KBM-7 (cell line): ENCODE results near the gene DOCK2.

ENCODE experiments used
- DNase-seq: peaks from one replicate; pipeline ENCODE4 v3.0.0-alpha.2; 2015
- in situ Hi-C: fragments of 300-500 bp; cut with MboI; formaldehyde crosslinking; loops from 2 replicates; pipeline ENCODE4 v1.14.3; 2020; ENCODE audit warnings: low sequenced_read_pairs, low pct_unique_long_range_greater_than_20kb, mixed read lengths

DOCK2 gene

GRCh38 chr5:169870211-169870610, 233.1 kb downstream of the DOCK2 start:
- in situ Hi-C loops, result no loop called here

DNA sequence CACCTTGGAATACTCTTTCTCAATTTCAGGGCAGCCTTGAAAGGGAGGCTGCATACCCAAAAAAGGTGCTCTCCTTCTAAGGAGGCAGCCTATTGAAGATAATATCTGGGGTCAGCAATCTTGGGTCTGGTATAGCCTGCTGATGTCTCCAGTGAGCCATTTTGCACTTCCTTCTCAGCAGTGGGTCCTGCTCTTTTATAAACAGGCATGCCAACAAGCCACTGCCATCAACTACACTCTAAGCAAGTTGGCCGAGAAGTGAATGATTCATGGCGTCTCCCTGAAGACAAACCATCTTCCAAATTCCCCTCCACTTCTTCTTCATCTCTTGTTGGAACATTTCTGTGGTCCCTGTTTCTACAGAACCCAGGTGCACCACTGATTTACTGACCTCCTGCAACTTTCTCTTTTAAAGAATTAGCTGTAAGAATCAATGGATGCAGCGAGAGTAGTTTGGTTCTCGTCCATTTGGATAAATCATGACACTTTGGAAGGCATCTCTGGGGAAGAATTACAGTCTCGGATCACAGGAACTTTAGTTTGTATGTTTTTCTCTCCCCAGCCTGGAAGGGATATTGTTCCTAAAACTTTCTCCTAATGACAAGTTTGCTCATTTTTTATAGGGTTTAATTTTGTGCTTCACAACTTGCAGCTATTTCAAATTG, 234.9 kb downstream of the DOCK2 start:
- DNase-seq, result no peak
- in situ Hi-C loops, result no loop called here

More at GRCh38 chr5:169870211-169870610, 233.1 kb downstream of the DOCK2 start:
- DNase-seq, result no peak

GRCh38 chr5:169873642-169874041, 236.6 kb downstream of the DOCK2 start:
- DNase-seq, result no peak
- in situ Hi-C loops, result no loop called here

- in situ Hi-C loops, result no loop called here
- DNase-seq, result no peak
These were observed 237.5 kb downstream of the DOCK2 start for GRCh38 chr5:169874621-169875020.

DNA sequence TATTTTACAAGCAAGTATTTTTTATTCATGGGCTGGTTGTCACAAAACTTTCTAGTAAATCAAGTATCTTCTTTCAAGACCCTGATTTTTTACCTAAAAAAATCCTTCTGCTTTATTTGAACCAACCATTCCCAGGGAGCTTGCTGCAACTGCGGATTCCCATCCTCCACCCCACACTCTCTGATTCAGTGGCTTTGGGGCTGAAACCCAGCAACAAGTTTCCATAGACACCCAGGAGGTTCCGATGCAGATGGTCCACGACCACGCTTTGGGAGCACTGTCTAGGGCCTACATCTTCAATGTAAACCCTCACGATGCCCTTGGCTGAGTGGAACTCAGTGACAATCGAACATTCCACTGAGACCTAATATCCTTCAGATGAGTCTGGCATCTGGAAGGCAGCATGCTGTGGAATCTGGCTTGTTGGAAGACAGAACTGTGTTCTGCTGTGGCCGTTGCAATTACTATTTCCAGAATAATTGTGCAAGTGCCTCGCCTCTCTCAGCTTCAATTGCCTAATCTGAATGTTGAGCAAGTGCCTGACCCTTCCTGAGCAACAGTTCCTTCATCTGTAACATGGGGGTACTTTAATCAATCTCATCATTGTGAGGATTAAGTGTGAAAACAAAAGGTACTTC, 238.1 kb downstream of the DOCK2 start:
- DNase-seq, result no peak

GRCh38 chr5:169875731-169876130, 238.7 kb downstream of the DOCK2 start:
- in situ Hi-C loops, result no loop called here
- no peak for DNase-seq

More for the DNA sequence above, 238.1 kb downstream of the DOCK2 start:
- in situ Hi-C loops, result no loop called here

DNA sequence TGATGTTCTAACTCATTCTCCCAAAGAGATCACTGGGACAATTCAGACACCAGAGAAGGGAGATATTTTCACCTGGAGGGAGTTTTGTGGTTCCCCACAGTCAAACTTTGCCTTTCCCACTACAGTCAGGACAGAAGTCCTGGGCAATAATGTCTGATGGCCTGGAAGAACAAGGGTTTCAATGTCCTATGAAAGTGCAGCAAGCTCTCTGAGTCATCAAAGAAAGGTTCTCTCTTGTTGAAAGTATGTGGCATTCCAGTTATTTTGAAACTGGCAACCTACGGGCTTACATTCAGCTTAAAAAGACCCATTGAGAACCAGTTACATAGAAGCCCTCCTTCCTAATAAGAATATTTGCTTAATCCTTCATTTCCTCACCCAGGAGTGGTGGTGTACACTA, 239.3 kb downstream of the DOCK2 start:
- no peak for DNase-seq
- in situ Hi-C loops, result no loop called here

DNA sequence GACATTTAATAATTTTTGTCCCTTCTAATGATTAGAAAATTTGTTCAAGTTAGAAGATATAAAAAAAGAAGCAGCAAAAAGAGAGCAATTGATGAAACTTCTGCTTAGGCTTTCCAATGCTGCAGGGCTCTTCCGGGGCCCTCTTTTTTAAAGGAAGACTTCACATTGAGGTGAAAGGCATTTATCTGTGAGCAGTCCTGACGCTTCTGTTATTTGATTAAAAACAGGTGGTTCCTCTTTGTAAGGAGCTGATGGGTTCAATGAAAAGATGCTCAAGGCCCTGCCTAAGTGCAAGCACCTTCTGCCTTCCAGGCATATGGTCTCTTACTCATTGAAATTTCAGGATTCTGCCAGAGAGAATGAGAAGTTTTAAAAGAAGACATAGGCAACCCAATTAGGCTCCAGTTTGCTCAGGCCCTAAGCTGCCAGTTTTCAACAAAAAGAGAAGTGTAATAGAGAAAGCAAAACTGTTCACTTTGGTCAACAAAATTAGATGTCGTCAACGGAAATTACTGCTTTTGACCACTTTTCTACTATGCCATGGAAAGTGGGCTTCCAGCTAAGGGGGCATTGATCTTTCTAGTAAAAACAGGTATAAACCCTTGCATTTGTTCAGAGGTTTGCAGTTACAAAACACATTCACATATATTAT, 243.1 kb downstream of the DOCK2 start:
- DNase-seq, result no peak
- in situ Hi-C loops, result no loop called here

GRCh38 chr5:169880785-169881184, 243.7 kb downstream of the DOCK2 start:
- in situ Hi-C loops, result no loop called here

DNA sequence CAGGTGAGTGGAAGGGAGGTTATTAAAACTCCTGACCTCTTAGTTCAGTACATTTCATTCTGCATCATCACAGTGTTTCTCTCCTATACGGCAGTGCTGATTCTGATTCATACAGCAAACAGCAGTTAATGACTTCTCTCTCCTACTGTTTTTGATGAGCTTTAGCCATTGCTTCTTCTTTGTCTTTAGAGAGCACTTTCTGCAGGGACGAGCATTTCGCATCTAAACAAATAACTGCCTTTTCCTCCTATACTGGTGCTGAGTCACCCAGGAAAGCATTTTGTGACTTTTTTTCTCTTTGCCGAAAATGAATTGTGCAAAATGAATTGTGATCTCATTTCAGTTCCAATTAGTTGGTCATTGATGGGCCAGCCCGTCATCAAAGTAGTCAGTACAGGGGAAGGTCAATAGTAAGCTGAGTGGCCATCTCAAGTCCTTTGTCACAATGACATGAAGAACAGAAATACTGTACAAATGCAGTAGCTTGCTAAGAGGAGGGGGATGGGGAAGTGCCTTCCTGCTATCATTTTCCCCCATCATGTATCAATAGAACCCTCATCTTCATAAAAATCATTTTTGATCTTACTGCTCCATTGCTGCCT, 244.7 kb downstream of the DOCK2 start:
- in situ Hi-C loops, result no loop called here
- DNase-seq, result no peak

More at GRCh38 chr5:169880785-169881184, 243.7 kb downstream of the DOCK2 start:
- no peak for DNase-seq

GRCh38 chr5:169886033-169886432, 249.0 kb downstream of the DOCK2 start:
- in situ Hi-C loops, result no loop called here
- no peak for DNase-seq

DNA sequence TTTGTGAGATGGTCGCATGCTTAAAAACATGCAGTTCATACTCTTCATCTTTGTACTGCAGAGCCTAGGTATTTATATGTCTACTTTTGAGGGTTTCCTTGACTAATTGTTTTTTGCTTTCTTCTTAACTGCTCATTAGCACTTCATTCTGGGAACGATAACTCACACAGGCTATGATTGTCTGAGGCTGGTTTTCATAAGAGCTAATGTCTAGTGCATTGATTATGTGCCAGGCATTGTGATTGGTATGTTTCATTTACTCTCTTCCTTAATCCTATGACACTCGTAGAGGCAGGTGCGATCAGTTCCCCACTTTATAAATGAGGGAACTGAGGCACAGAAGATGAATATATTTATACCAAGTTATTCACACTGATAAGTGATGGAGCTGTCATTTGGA, 249.6 kb downstream of the DOCK2 start:
- DNase-seq, result no peak
- in situ Hi-C loops, result no loop called here

GRCh38 chr5:169889572-169889971, 252.5 kb downstream of the DOCK2 start:
- DNase-seq, result no peak
- in situ Hi-C loops, result no loop called here

DNA sequence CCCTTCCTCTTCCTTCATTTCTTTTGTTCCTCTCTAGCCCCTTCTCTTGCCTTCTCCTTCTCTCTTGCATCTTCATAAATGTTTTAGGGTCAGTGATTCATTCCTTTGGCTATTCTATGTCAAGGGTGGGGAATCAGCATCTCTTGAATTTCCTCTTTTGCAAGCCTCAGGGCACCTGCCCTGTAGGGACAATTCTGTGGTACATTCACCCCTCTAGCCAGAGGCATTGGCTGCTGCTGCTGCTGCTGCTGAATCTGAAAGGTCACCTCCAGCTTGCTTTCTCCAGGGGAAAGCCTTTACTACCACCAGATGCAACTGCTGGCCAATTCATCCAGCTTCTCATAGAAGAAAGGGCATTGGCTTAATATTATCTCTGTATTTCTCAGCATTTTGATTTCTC, 255.9 kb downstream of the DOCK2 start:
- in situ Hi-C loops, result no loop called here

GRCh38 chr5:169893571-169893970, 256.5 kb downstream of the DOCK2 start:
- no peak for DNase-seq
- in situ Hi-C loops, result no loop called here

More for the DNA sequence above, 255.9 kb downstream of the DOCK2 start:
- DNase-seq, result no peak

- in situ Hi-C loops, result no loop called here
- no peak for DNase-seq
These were observed 258.9 kb downstream of the DOCK2 start for GRCh38 chr5:169895926-169896325.

DNA sequence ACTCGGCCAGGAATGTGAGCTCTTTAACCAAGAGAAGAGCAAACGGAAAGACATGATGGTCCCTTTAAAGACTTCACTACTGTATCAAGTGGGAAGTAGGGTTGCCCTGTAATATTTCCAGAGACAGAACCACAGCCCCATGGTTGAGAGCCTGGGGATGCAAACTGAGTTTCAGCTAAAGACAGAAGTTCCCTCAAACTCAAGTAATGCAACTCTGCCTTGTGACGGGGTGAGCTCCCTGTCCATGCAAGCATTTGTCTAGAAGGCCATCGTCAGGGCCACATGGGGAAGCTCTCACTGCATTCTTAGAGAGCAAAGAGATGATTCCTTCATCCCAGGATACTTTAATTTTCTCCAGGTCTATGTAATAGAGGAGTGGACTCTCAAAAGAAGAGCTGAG, 260.4 kb downstream of the DOCK2 start:
- in situ Hi-C loops, result no loop called here
- DNase-seq, result no peak

- DNase-seq, result no peak
- in situ Hi-C loops, result no loop called here
These were observed 264.8 kb downstream of the DOCK2 start for GRCh38 chr5:169901896-169902295.

DNA sequence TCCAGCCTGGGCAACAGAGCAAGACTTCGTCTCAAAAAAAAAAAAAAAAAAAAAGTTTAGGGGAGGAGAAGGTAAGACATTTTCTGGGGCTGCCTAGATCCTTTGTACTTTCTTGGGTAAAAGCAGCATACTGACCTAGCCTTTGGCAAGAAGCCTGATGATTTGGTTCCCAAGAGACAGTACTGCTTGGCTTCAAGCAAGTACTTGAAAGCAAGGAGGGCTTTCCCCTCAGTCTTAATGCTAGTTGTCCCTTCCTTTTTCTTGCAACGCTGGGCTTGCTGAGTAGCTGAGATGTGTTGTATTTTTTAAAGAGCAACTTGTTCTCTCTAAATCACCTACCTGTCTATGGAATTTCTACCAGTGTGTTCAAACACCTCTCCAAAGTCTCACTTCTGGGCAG, 267.0 kb downstream of the DOCK2 start:
- in situ Hi-C loops, result no loop called here
- DNase-seq, result no peak

- DNase-seq, result no peak
These were observed 267.4 kb downstream of the DOCK2 start for GRCh38 chr5:169904508-169904907.

More at GRCh38 chr5:169904508-169904907, 267.4 kb downstream of the DOCK2 start:
- in situ Hi-C loops, result no loop called here
